K562 (cell line): ENCODE results near the gene SCAPER. TPM values are rescaled to one million over a fixed set of nuclear protein-coding genes. Genes with fewer than 3 reads are reported as not detected.

Source experiments
- ATAC-seq: fragments of 200-7000 bp; cut with Tn5 transposase; 3 replicates; pipeline ENCODE4 v1.9.1; 2020; ENCODE audit warnings: moderate library complexity
- BruUV-seq: library from RNA; stranded (reverse); fragments of 400-500 nt; replicated peaks from 2 replicates; lab custom pipeline; 2021; lab: Mats Ljungman, UMichigan
- CTCF ChIA-PET: fragments of 300-600 bp; formaldehyde crosslinking; extraction: SDS; loops from one replicate; lab custom pipeline; 2021; ENCODE audit warnings: low intra/inter-chr PET ratio; lab: Yijun Ruan, JAX
- POLR2A ChIA-PET: fragments of 300-600, 350-650 bp; sonication (Branson Sonifier 250); formaldehyde crosslinking; extraction: SDS; loops from one replicate; lab custom pipeline; 2021; ENCODE audit warnings: antibody characterized with exemption, inconsistent platforms; lab: Yijun Ruan, JAX
- DNase-seq, 4 experiments: peaks; one replicate each; pipeline versions ENCODE4 v3.0.0 to v3.0.0-alpha.2; 2011 to 2018; ENCODE audit warnings: low spot score in 3 of 4, mixed read lengths in 3 of 4; ENCODE audit errors: extremely low read depth in 1 of 4
- FAIRE-seq: peaks from 2 replicates; lab custom pipeline; 2011; peaks lifted over from hg19 to GRCh38; lab: Jason Lieb, UNC
- H2AFZ ChIP-seq: 2 replicates; pipeline ENCODE4 v1.6.0; 2011; ENCODE audit warnings: low read depth, low read length, control low read depth, inconsistent platforms
- H3K27ac ChIP-seq: fragments of 200-600 bp; 3 replicates; pipeline ENCODE4 v1.8.0; 2011; ENCODE audit warnings: low read depth, mild to moderate bottlenecking, control low read depth, inconsistent platforms, low read length, moderate library complexity, mixed read lengths; ENCODE audit errors: extremely low read depth
- H3K27me3 ChIP-seq, 2 experiments: fragments of 300-600 bp in 1 of 2; 2 replicates in 1 of 2; 3 replicates in 1 of 2; pipeline versions ENCODE4 v1.6.0 to v1.8.0; 2011; ENCODE audit warnings: inconsistent platforms in 2 of 2, low read length in 2 of 2, mild to moderate bottlenecking in 1 of 2, mixed read lengths in 1 of 2, moderate library complexity in 1 of 2; ENCODE audit not compliant: control insufficient read depth in 2 of 2, insufficient read depth in 2 of 2
- H3K36me3 ChIP-seq: fragments of 300-600 bp; 3 replicates; pipeline ENCODE4 v1.8.0; 2011; ENCODE audit warnings: mild to moderate bottlenecking, low read length, inconsistent platforms; ENCODE audit not compliant: control insufficient read depth, insufficient read depth
- H3K4me1 ChIP-seq, 2 experiments: fragments of 200-600 bp in 1 of 2; replicated peaks in 1 of 2; 2 replicates in 1 of 2; 3 replicates in 1 of 2; pipeline versions ENCODE4 v1.5.1 to v1.8.0; 2011; ENCODE audit warnings: inconsistent platforms in 2 of 2, low read length in 2 of 2, mild to moderate bottlenecking in 1 of 2, mixed read lengths in 1 of 2, moderate library complexity in 1 of 2; ENCODE audit not compliant: control insufficient read depth in 2 of 2, insufficient read depth in 2 of 2
- H3K4me2 ChIP-seq: 2 replicates; pipeline ENCODE4 v1.6.1; 2011; ENCODE audit warnings: low read length, control low read depth, inconsistent platforms, mixed read lengths; ENCODE audit not compliant: insufficient read depth
- H3K4me3 ChIP-seq: fragments of 200-600 bp; sonication (generic), shearing (Covaris generic); 2 replicates; pipeline ENCODE4 v1.5.1; 2016; ENCODE audit warnings: control low read depth, inconsistent platforms
- H3K79me2 ChIP-seq: fragments of 200-600 bp; 3 replicates; pipeline ENCODE4 v1.8.0; 2011; ENCODE audit warnings: low read length, inconsistent platforms; ENCODE audit not compliant: control insufficient read depth, insufficient read depth
- H3K9ac ChIP-seq, 2 experiments: 2 replicates each; pipeline versions ENCODE4 v1.6.0 to v1.6.1; 2011; ENCODE audit warnings: low read depth in 2 of 2, low read length in 2 of 2, control low read depth in 1 of 2, inconsistent platforms in 1 of 2, mild to moderate bottlenecking in 1 of 2, mixed read lengths in 1 of 2; ENCODE audit not compliant: insufficient read depth in 1 of 2
- H3K9me1 ChIP-seq: one replicate; pipeline ENCODE4 v1.6.0; 2011; ENCODE audit warnings: inconsistent platforms, mild to moderate bottlenecking, low read length, moderate library complexity; ENCODE audit not compliant: control insufficient read depth, insufficient read depth
- H3K9me3 ChIP-seq: replicated peaks from 2 replicates; pipeline ENCODE4 v1.5.1; 2011; ENCODE audit warnings: low read depth, low read length, inconsistent platforms; ENCODE audit not compliant: control insufficient read depth, insufficient read depth
- H4K20me1 ChIP-seq: replicated peaks from 2 replicates; pipeline ENCODE4 v1.6.1; 2011; ENCODE audit warnings: low read length, inconsistent platforms, mixed read lengths; ENCODE audit not compliant: control insufficient read depth, insufficient read depth
- FOXK2 ChIP-seq, 2 experiments: fragments of 450-650 bp; IDR thresholded peaks in 1 of 2; conservative IDR thresholded peaks in 1 of 2; 2 replicates each; pipeline ENCODE4 v1.6.1; 2016; ENCODE audit warnings: low read depth in 2 of 2, mild to moderate bottlenecking in 1 of 2
- GABPB1 ChIP-seq: sonication (generic); formaldehyde crosslinking; IDR thresholded peaks from 2 replicates; pipeline ENCODE4 v1.8.0; 2022; ENCODE audit warnings: mild to moderate bottlenecking, missing genetic modification reagents
- MBD2 ChIP-seq: sonication (generic); IDR thresholded peaks from 2 replicates; pipeline ENCODE4 v1.6.1; 2016; ENCODE audit warnings: low read depth, borderline replicate concordance
- MGA ChIP-seq: fragments of 450-650 bp; IDR thresholded peaks from 2 replicates; pipeline ENCODE4 v1.6.1; 2016; ENCODE audit warnings: mild to moderate bottlenecking, moderate library complexity
- MYBL2 ChIP-seq, 2 experiments: fragments of 450-650 bp in 1 of 2; sonication (generic) in 1 of 2; formaldehyde crosslinking in 1 of 2; IDR thresholded peaks; 2 replicates each; pipeline versions ENCODE4 v1.6.1 to v1.8.1; 2017 to 2022; ENCODE audit warnings: borderline replicate concordance in 1 of 2, inconsistent platforms in 1 of 2, low read depth in 1 of 2, mild to moderate bottlenecking in 1 of 2, missing genetic modification reagents in 1 of 2, moderate library complexity in 1 of 2
- NFIX ChIP-seq: fragments of 250-450 bp; sonication (Bioruptor Pico); IDR thresholded peaks from 2 replicates; pipeline ENCODE4 v1.4.0; 2020; ENCODE audit warnings: low read depth, mild to moderate bottlenecking, moderate library complexity
- SMARCB1 ChIP-seq: IDR thresholded peaks from 2 replicates; pipeline ENCODE4 v1.6.1; 2011; ENCODE audit warnings: improper control_type of control experiment, low read depth; ENCODE audit not compliant: insufficient read length
- ZNF212 ChIP-seq: fragments of 450-650 bp; formaldehyde crosslinking; IDR thresholded peaks from 2 replicates; pipeline ENCODE4 v1.4.0; 2020; ENCODE audit warnings: mild to moderate bottlenecking
- in situ Hi-C: fragments of 300-500 bp; cut with MboI; formaldehyde crosslinking; loops from 4 replicates; pipeline ENCODE4 v1.15.0; 2018; ENCODE audit warnings: inconsistent platforms, mixed read lengths
- intact Hi-C: fragments of 100-400 bp; cut with micrococcal nuclease; formaldehyde crosslinking; loops from 2 replicates; pipeline ENCODE4 v1.14.2; 2022
- polyA plus RNA-seq, 8 experiments: library from polyadenylated mRNA; depleted of rRNA in 4 of 8; stranded (reverse) in 5 of 8; unstranded in 3 of 8; fragments of >200 nt; fragmentation: Nextera tagmentation in 2 of 8; fragmentation: Illumina TruSeq in 1 of 8; extraction: Ambion mirVana in 2 of 8; extraction: Trizol in 1 of 8; gene quantifications; 2 replicates each; pipeline versions ENCODE4 v1.2.1 to v1.2.3, GENCODE V29; 2011 to 2014; ENCODE audit warnings: inconsistent platforms in 1 of 8, missing spikeins in 1 of 8
- total RNA-seq, 7 experiments: library from RNA; depleted of rRNA in 6 of 7; stranded (reverse); fragments of >200 nt in 6 of 7; fragmentation: Illumina TruSeq in 2 of 7; extraction: Trizol in 2 of 7; gene quantifications; 2 replicates each; pipeline versions ENCODE4 v1.2.1 to v1.2.3, GENCODE V29; 2011 to 2021; ENCODE audit warnings: low replicate concordance in 1 of 7
- TF ChIP-seq, protein P1 (sequence below): sonication (generic); formaldehyde crosslinking; IDR thresholded peaks from 2 replicates; pipeline ENCODE4 v1.8.1; 2023; ENCODE audit warnings: mild to moderate bottlenecking, missing genetic modification reagents

Gene SCAPER
- total and polyA plus RNA-seq, 9 of the 15 experiments (the other 6 are each of a cell fraction or from before 2014, with no cell fraction given), result 1.3 to 5.7 (median 3.2) TPM

- Histone ChIP-seq H3K79me2 (no peaks in the 10 kb centered on the region), H3K36me3 (no peaks in the 10 kb centered on the region), H3K9me1 (no peaks in the 10 kb centered on the region), H4K20me1 (no peaks in the 10 kb centered on the region; the same call in 1 of the 2 replicates), H3K27me3 (peaks cover 9 to 11% of the 10 kb centered on the region in 2 experiments), H3K4me3 (no peak overlapping the region), H3K27ac (no peak overlapping the region), H3K9me3 (no peaks in the 10 kb centered on the region), H2AFZ (no peak overlapping the region), H3K4me2 (no peak overlapping the region), H3K9ac (no peak overlapping the region), H3K4me1 (no peaks in the 10 kb centered on the region)
- intact Hi-C loops (no loop called here), in situ Hi-C loops (loop anchor here (10.0 kb wide), 1 partner anchor 293 kb away; no protein-coding TSS in a partner anchor)
- FAIRE-seq (no peak), ATAC-seq (no peak), DNase-seq (no peak)
- CTCF ChIA-PET, result no interaction called here
- POLR2A ChIA-PET, result interaction anchor here (1.0 to 1.4 kb wide), 2 partner anchors 13 to 56 kb away, joined by 4 read pairs; partner anchors contain the start of gene ISL2
- BruUV-seq, result no TSS peak
- TF ChIP-seq NFIX (no peak), GABPB1 (CRISPR knock-in tag) (no peak), ZNF212 (CRISPR knock-in tag) (no peak), MBD2 (no peak), MGA (no peak), MYBL2 (IDR thresholded peaks at IDR 0.05; ENCODE audit: low read depth) (no peak), MYBL2 (CRISPR knock-in tag; IDR thresholded peaks at IDR 0.05; ENCODE audit: borderline replicate concordance) (no peak), SMARCB1 (no peak), FOXK2 (conservative IDR thresholded peaks at IDR 0.05 in 1 of 2, IDR thresholded peaks at IDR 0.05 in 1 of 2; ENCODE audit: low read depth in 2 of 2) (no peak)
- TF ChIP-seq, protein P1, sequence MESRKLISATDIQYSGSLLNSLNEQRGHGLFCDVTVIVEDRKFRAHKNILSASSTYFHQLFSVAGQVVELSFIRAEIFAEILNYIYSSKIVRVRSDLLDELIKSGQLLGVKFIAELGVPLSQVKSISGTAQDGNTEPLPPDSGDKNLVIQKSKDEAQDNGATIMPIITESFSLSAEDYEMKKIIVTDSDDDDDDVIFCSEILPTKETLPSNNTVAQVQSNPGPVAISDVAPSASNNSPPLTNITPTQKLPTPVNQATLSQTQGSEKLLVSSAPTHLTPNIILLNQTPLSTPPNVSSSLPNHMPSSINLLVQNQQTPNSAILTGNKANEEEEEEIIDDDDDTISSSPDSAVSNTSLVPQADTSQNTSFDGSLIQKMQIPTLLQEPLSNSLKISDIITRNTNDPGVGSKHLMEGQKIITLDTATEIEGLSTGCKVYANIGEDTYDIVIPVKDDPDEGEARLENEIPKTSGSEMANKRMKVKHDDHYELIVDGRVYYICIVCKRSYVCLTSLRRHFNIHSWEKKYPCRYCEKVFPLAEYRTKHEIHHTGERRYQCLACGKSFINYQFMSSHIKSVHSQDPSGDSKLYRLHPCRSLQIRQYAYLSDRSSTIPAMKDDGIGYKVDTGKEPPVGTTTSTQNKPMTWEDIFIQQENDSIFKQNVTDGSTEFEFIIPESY (CRISPR knock-in tag), result no peak
Measured at GRCh38 chr15:76391847-76392246, 513.3 kb downstream of the SCAPER start.
